Neural cell (in vitro differentiated cells): ENCODE data around the gene PDE6A. TPM values are rescaled to one million over a fixed set of nuclear protein-coding genes. Genes with fewer than 3 reads are reported as not detected.

ENCODE experiments used
- H2AFZ ChIP-seq: fragments of 200-600, 300-800 bp; sonication (generic), shearing (Covaris generic); 2 replicates; pipeline ENCODE4 v1.6.0; 2014; ENCODE audit warnings: low read depth, mild to moderate bottlenecking, antibody characterized with exemption, low read length, moderate library complexity
- H3F3A ChIP-seq: fragments of 200-600 bp; shearing (Covaris generic); 2 replicates; pipeline ENCODE4 v1.6.1; 2016; ENCODE audit warnings: mild to moderate bottlenecking, moderate library complexity, mixed read lengths, antibody characterized with exemption, low read length; ENCODE audit not compliant: insufficient read depth, poor library complexity, severe bottlenecking
- H3K27ac ChIP-seq: fragments of 200-600, 300-800 bp; sonication (generic), shearing (Covaris generic); 2 replicates; pipeline ENCODE4 v1.5.1; 2014; ENCODE audit warnings: mild to moderate bottlenecking, low read length, moderate library complexity
- H3K27me3 ChIP-seq: fragments of 300-800, 200-600 bp; sonication (generic), shearing (Covaris generic); 2 replicates; pipeline ENCODE4 v1.6.0; 2014; ENCODE audit warnings: mild to moderate bottlenecking, low read depth, low read length, moderate library complexity; ENCODE audit not compliant: insufficient read depth
- H3K36me3 ChIP-seq: fragments of 300-800, 200-600 bp; sonication (generic), shearing (Covaris generic); 2 replicates; pipeline ENCODE4 v1.5.1; 2014; ENCODE audit warnings: mild to moderate bottlenecking, antibody characterized with exemption, low read length, moderate library complexity; ENCODE audit not compliant: insufficient read depth
- H3K4me2 ChIP-seq: fragments of 300-800, 200-600 bp; sonication (generic), shearing (Covaris generic); 2 replicates; pipeline ENCODE4 v1.6.0; 2014; ENCODE audit warnings: mild to moderate bottlenecking, low read length
- H3K4me3 ChIP-seq: fragments of 300-800, 200-600 bp; sonication (generic), shearing (Covaris generic); 2 replicates; pipeline ENCODE4 v1.5.1; 2014; ENCODE audit warnings: mild to moderate bottlenecking, low read length, moderate library complexity
- H3K79me2 ChIP-seq: fragments of 200-600 bp; shearing (Covaris generic); replicated peaks from 2 replicates; pipeline ENCODE4 v1.6.0; 2014; ENCODE audit warnings: mild to moderate bottlenecking, low read length, moderate library complexity; ENCODE audit not compliant: insufficient read depth
- H3K9ac ChIP-seq: fragments of 300-800, 200-600 bp; sonication (generic), shearing (Covaris generic); 2 replicates; pipeline ENCODE4 v1.6.1; 2016; ENCODE audit warnings: mild to moderate bottlenecking, low read length, mixed read lengths
- H3K9me2 ChIP-seq: fragments of 200-600 bp; shearing (Covaris generic); 2 replicates; pipeline ENCODE4 v1.6.1; 2016; ENCODE audit warnings: mild to moderate bottlenecking, low read length, mixed read lengths; ENCODE audit not compliant: insufficient read depth
- H3K9me3 ChIP-seq: fragments of 200-600, 300-800 bp; sonication (generic), shearing (Covaris generic); 2 replicates; pipeline ENCODE4 v1.6.1; 2016; ENCODE audit warnings: mild to moderate bottlenecking, mixed run types, low read length, moderate library complexity, mixed read lengths
- H4K20me1 ChIP-seq: fragments of 200-600 bp; shearing (Covaris generic); 2 replicates; pipeline ENCODE4 v1.6.1; 2016; ENCODE audit warnings: mild to moderate bottlenecking, mixed run types; ENCODE audit not compliant: insufficient read depth
- CTCF ChIP-seq: fragments of 450-650 bp; IDR thresholded peaks from 2 replicates; pipeline ENCODE4 v1.5.1; 2014; ENCODE audit warnings: antibody characterized with exemption, mild to moderate bottlenecking, moderate library complexity; ENCODE audit not compliant: poor library complexity, severe bottlenecking
- EP300 ChIP-seq: fragments of 450-650 bp; conservative IDR thresholded peaks from 2 replicates; pipeline ENCODE4 v1.6.1; 2014; ENCODE audit warnings: antibody characterized with exemption, mild to moderate bottlenecking, moderate library complexity; ENCODE audit not compliant: poor library complexity, severe bottlenecking
- EZH2 ChIP-seq: fragments of 200-600, 300-800 bp; shearing (Covaris generic), sonication (generic); IDR thresholded peaks from 2 replicates; pipeline ENCODE4 v1.6.1; 2014; ENCODE audit warnings: antibody characterized with exemption, low read length, borderline replicate concordance, mild to moderate bottlenecking; ENCODE audit not compliant: insufficient read depth, poor library complexity, severe bottlenecking
- MXI1 ChIP-seq: fragments of 450-650 bp; conservative IDR thresholded peaks from 2 replicates; pipeline ENCODE4 v1.6.1; 2014; ENCODE audit warnings: antibody characterized with exemption, mild to moderate bottlenecking; ENCODE audit not compliant: poor library complexity, severe bottlenecking
- POLR2AphosphoS5 ChIP-seq: IDR thresholded peaks from 2 replicates; pipeline ENCODE4 v1.6.1; 2012
- RAD21 ChIP-seq: fragments of 450-650 bp; conservative IDR thresholded peaks from 2 replicates; pipeline ENCODE4 v1.6.1; 2014; ENCODE audit warnings: antibody characterized with exemption, mild to moderate bottlenecking, moderate library complexity
- SMC3 ChIP-seq: fragments of 450-650 bp; conservative IDR thresholded peaks from 2 replicates; pipeline ENCODE4 v1.6.1; 2014; ENCODE audit warnings: antibody characterized with exemption, mild to moderate bottlenecking, moderate library complexity; ENCODE audit not compliant: poor library complexity
- TAF1 ChIP-seq: IDR thresholded peaks from 2 replicates; pipeline ENCODE4 v1.6.1; 2012; ENCODE audit warnings: low read depth
- polyA plus RNA-seq: library from polyadenylated mRNA; depleted of rRNA; stranded (reverse); fragments of >200 nt; gene quantifications from 2 replicates; pipeline ENCODE4 v1.2.3, GENCODE V29; 2014
- TF ChIP-seq, protein P1 (sequence below): IDR thresholded peaks from 2 replicates; pipeline ENCODE4 v1.6.1; 2012; ENCODE audit warnings: borderline replicate concordance

Gene PDE6A
- polyA plus RNA-seq, 1 donor from 2014 or later: not detected

- H3K79me2 ChIP-seq: no peaks in the 10 kb centered on the region
- no peak overlapping the region for H2AFZ ChIP-seq
- no peaks in the 10 kb centered on the region for H4K20me1 ChIP-seq
- H3K9me3 ChIP-seq: no peaks in the 10 kb centered on the region
- no peaks in the 10 kb centered on the region for H3K36me3 ChIP-seq
- H3K27me3 ChIP-seq: no peaks in the 10 kb centered on the region
- TF ChIP-seq CTCF: no peak
- no peak for TF ChIP-seq EP300
- no peak for TF ChIP-seq EZH2
- no peak for TF ChIP-seq RAD21
- no peak overlapping the region for H3K9ac ChIP-seq
- no peaks in the 10 kb centered on the region for H3F3A ChIP-seq
- H3K9me2 ChIP-seq: no peaks in the 10 kb centered on the region
- H3K4me2 ChIP-seq: no peak overlapping the region
- no peak overlapping the region for H3K4me3 ChIP-seq
- H3K27ac ChIP-seq: no peak overlapping the region
Measured at GRCh38 chr5:149936044-149936699, 8.4 kb downstream of the PDE6A start.

GRCh38 chr5:149935431-149935901 lies 9.1 kb downstream of the PDE6A start:
- Histone ChIP-seq H3F3A (no peaks in the 10 kb centered on the region), H2AFZ (no peak overlapping the region), H3K9me3 (no peaks in the 10 kb centered on the region), H3K4me2 (no peak overlapping the region), H3K9me2 (no peaks in the 10 kb centered on the region), H3K36me3 (no peaks in the 10 kb centered on the region), H4K20me1 (no peaks in the 10 kb centered on the region), H3K27ac (no peak overlapping the region), H3K9ac (no peak overlapping the region), H3K4me3 (no peak overlapping the region), H3K79me2 (no peaks in the 10 kb centered on the region), H3K27me3 (no peaks in the 10 kb centered on the region)
- TF ChIP-seq EZH2: no peak
- no peak for TF ChIP-seq EP300
- TF ChIP-seq, protein P1, sequence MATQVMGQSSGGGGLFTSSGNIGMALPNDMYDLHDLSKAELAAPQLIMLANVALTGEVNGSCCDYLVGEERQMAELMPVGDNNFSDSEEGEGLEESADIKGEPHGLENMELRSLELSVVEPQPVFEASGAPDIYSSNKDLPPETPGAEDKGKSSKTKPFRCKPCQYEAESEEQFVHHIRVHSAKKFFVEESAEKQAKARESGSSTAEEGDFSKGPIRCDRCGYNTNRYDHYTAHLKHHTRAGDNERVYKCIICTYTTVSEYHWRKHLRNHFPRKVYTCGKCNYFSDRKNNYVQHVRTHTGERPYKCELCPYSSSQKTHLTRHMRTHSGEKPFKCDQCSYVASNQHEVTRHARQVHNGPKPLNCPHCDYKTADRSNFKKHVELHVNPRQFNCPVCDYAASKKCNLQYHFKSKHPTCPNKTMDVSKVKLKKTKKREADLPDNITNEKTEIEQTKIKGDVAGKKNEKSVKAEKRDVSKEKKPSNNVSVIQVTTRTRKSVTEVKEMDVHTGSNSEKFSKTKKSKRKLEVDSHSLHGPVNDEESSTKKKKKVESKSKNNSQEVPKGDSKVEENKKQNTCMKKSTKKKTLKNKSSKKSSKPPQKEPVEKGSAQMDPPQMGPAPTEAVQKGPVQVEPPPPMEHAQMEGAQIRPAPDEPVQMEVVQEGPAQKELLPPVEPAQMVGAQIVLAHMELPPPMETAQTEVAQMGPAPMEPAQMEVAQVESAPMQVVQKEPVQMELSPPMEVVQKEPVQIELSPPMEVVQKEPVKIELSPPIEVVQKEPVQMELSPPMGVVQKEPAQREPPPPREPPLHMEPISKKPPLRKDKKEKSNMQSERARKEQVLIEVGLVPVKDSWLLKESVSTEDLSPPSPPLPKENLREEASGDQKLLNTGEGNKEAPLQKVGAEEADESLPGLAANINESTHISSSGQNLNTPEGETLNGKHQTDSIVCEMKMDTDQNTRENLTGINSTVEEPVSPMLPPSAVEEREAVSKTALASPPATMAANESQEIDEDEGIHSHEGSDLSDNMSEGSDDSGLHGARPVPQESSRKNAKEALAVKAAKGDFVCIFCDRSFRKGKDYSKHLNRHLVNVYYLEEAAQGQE: no peak
- no peak for TF ChIP-seq RAD21
- TF ChIP-seq POLR2AphosphoS5: no peak
- TF ChIP-seq SMC3: no peak
- TF ChIP-seq CTCF: no peak
- no peak for TF ChIP-seq MXI1
- no peak for TF ChIP-seq TAF1
